ENCODE data around the gene GNPTG.

- no peak for TF ChIP-seq CTCF (IDR thresholded peaks at IDR 0.05; ENCODE audit: low read depth, low read length)
- no peak for TF ChIP-seq EZH2phosphoT487 (IDR thresholded peaks at IDR 0.05; ENCODE audit: low read depth)
These were observed 41.6 kb upstream of the GNPTG start for GRCh38 chr16:1309888-1310831.

Data from OCI-LY3 (cell line).